Inflammatory macrophage treated with lipopolysaccharide for 1 hour (primary cell): Measurements from ENCODE around the gene CAMK2A.
A peak's percentile ranks its signal among the peaks of the same experiment; 100 is the strongest.

Experiments used
- DNase-seq, 2 donors: peaks; one replicate each; pipeline ENCODE4 v3.0.0-alpha.2; 2020 to 2022

CAMK2A gene

GRCh38 chr5:150183436-150183835, 106.1 kb downstream of the CAMK2A start:
- no peak for DNase-seq

- no peak for DNase-seq
Observed at GRCh38 chr5:150182774-150183173, 106.8 kb downstream of the CAMK2A start.

- DNase-seq, result no peak
Observed at GRCh38 chr5:150181766-150182545, 107.6 kb downstream of the CAMK2A start.

- DNase-seq, result no peak
Observed at GRCh38 chr5:150181027-150181426, 108.5 kb downstream of the CAMK2A start.

GRCh38 chr5:150180241-150181026, 109.1 kb downstream of the CAMK2A start:
- peak in 1 of 2 donors; percentile 60 for DNase-seq

GRCh38 chr5:150179019-150179620, 110.5 kb downstream of the CAMK2A start:
- DNase-seq, result no peak

GRCh38 chr5:150178262-150178661, 111.3 kb downstream of the CAMK2A start:
- no peak for DNase-seq

GRCh38 chr5:150177721-150178120, 111.9 kb downstream of the CAMK2A start:
- DNase-seq, result no peak

- no peak for DNase-seq
Observed at GRCh38 chr5:150176745-150177477, 112.7 kb downstream of the CAMK2A start.

- peak in 1 of 2 donors; percentile 41 for DNase-seq
Observed at GRCh38 chr5:150175536-150175935, 114.0 kb downstream of the CAMK2A start.

GRCh38 chr5:150175076-150175475, 114.5 kb downstream of the CAMK2A start:
- no peak for DNase-seq

- DNase-seq, result no peak
Observed at GRCh38 chr5:150174285-150174684, 115.3 kb downstream of the CAMK2A start.

- DNase-seq, result no peak
Observed at GRCh38 chr5:150173161-150173560, 116.4 kb downstream of the CAMK2A start.

GRCh38 chr5:150172556-150172955, 117.0 kb downstream of the CAMK2A start:
- DNase-seq, result no peak

- DNase-seq, result no peak
Observed at GRCh38 chr5:150172145-150172544, 117.4 kb downstream of the CAMK2A start.
